Cortex of kidney (tissue), 1 donor: ENCODE measurements around the gene ADRA2B.

Source experiments
- DNase-seq: peaks from one replicate; lab custom pipeline; 2025; lab: John Stamatoyannopoulos, UW

Gene ADRA2B

DNA sequence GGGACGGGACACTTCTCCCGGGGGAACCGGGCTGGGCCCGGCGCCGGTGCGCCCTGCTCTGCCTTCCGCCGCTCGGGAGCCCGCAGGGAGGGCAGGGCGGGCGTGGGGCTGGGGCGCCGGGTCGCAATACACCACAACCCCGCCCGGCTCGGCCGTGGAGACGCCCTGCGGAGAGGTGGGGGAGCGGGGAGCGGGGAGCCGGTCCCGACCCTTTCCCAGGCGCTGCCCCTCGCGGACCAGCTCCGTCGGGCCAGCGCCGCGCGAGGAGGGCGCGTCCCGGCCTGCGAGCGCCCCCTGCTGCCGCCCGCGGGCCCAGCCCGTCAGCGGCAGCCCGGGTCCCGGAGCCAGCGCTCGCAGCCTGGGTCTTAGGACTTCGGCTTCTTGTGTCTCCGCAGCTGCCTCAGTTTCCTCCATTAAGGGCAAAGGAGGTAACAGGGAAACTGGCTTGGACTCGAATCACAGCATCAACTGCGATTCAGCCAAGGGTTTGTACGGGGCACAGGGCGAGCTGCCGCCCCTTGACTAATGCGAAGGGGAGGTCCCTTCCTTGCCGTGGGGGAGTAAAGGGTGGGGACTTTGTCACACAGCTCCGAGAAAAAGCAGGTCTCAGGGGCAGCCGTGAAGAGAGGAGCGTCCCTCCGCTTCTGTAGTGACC is 635 bp upstream of the ADRA2B start:
- no peak for DNase-seq

DNA sequence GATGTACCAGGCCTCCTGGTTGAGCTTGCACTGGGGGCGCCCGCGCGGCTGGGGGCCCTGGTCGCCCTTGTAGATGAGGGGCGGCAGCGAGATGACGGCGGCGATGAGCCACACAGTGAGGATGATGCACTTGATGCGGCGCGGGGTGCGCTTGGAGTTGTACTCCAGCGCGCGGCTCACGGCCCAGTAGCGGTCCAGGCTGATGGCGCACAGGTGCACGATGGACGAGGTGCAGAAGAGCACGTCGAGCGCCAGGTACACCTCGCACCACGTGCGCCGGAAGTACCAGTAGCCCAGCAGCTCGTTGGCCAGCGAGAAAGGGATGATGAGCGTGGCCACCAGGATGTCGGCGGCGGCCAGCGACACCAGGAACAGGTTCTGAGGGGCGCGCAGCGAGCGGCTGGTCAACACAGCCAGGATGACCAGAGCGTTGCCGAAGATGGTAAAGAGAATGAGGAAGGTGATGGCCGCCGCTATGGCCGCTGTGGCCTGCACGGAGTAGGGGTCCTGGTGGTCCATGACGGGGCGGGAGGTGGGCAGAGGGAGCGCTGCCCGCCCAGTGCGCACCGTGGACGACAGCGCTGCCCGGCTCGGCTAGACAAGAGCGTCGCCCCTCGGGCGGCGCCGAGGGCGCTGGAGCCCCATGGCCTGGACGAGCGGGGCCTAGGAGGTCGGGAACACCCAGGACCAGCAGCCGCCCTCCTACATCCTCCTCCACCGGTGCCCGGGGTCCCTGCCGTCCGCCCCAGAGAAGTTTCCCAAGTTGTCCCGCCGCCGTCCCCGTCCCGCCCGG is 544 bp downstream of the ADRA2B start:
- DNase-seq: no peak

DNA sequence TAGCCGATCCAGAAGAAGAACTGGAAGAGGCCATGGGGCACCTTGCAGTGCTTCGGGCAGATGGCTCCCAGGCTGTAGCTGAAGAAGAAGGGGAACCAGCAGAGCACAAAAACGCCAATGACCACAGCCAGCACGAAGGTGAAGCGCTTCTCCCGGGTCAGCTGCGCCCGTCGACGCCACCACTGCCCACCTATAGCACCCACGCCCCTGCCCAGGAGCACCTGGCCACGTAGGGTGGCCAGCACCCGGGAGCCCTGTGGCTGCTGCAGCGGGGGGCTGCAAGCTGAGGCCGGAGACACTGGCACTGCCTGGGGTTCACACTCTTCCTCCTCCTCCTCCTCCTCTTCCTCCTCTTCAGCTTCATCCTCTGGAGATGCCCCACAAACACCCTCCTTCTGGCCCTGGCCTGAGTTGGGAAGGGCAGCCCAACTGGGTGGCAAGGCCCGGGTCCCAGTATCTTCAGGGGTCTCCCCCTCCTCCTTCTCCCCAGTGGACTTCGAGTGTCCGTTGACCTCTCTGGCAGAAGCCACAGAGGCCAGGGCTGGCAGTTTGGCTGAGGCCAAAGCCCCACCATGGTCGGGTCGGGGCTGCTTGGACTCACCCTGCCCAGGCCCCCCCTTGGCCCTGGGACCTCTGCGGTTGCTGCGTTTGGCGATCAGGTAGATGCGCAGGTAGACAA is 1.3 kb downstream of the ADRA2B start:
- no peak for DNase-seq

- no peak for DNase-seq
Measured at GRCh38 chr2:96114546-96114902, 1.8 kb downstream of the ADRA2B start.

GRCh38 chr2:96113951-96114350 is 2.4 kb downstream of the ADRA2B start:
- DNase-seq: no peak

DNA sequence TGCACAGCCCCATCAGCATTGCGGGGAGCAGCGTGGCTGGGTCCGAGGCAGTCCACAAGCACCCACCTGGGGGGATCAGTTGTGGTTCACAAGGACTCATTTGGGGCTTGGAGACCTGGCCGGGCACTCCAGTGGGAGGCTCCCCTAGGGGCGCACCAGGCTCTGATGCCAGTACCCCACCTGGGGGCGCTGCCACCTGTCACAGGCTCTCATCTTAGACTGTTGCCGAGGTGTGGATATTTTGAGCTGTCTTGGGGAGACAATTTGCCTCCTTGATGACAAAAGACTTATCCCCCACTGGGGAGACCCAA is 3.0 kb downstream of the ADRA2B start:
- no peak for DNase-seq

- DNase-seq: no peak
Measured at GRCh38 chr2:96112501-96113366, 3.6 kb downstream of the ADRA2B start.

GRCh38 chr2:96111823-96112500 is 4.4 kb downstream of the ADRA2B start:
- DNase-seq: no peak

GRCh38 chr2:96111257-96111640 is 5.1 kb downstream of the ADRA2B start:
- no peak for DNase-seq

GRCh38 chr2:96110621-96111256 is 5.6 kb downstream of the ADRA2B start:
- no peak for DNase-seq

DNA sequence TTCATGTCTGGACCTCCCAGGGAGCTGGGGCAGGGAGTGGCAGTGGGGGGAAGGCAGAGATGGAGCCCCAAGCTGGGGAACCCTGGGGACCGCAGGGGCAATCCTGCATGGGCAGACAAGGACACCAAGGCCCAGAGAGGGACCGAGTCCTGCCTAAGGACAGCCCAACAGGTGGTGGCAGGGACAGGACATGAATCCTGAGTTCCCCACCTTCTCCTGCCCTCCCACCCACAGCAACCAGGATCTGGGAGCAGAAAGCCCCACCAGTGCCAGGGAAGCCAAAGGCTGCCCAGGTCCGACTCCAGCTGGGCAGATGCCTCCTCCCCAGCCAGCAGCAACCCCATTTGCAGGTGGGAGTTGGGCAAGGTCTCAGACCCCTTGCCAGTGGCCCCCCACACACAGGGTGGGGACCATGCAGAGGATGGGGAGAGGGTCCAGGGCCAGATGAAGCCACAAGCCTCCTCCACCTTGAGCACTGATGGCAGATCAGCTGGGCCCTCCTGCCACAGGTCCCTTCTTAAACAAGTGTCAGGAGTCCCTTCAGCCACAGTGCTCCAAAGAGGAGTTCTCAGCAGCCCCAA is 6.3 kb downstream of the ADRA2B start:
- no peak for DNase-seq

GRCh38 chr2:96109361-96109680 is 7.0 kb downstream of the ADRA2B start:
- no peak for DNase-seq

GRCh38 chr2:96108541-96109360 is 7.6 kb downstream of the ADRA2B start:
- DNase-seq: no peak

- DNase-seq: no peak
Measured at GRCh38 chr2:96108151-96108540, 8.2 kb downstream of the ADRA2B start.

GRCh38 chr2:96107708-96108065 is 8.7 kb downstream of the ADRA2B start:
- no peak for DNase-seq

DNA sequence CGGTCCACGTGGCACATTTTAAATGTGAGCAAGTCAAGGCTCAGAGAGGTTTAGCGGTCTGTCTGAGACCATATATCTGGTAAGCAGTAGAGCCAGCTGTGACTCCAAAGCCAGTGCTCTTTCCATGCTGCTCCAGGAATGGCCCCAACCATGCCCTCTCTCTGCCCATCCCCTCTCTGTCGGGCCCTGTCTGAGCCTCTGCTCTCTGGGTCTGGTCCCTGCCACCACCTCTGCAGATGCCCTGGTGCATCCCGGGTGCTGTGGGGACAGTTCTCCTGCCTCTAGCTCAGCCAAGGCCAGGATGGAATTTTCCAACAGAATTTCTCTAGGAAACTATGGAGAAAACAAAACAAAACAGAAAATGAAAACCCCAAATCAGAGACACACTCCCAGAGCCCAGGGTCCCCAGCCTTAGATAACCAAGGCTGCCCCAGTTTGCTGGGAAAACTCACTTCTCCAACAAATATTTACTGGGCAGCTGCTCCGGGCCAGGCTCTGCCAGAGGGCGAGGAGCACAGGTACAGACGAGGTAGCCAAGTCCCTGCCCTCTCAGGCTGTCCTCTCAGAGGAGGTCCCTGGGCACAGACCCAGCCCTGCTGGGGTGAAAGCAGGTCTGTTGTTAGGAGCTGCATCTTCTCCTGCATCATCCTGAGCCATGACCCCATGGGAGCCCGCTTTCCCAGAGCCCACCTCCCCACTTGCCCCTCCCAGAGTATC is 9.2 kb downstream of the ADRA2B start:
- no peak for DNase-seq

- DNase-seq: no peak
Measured at GRCh38 chr2:96105994-96106715, 10.2 kb downstream of the ADRA2B start.

- no peak for DNase-seq
Measured at GRCh38 chr2:96105152-96105915, 11.0 kb downstream of the ADRA2B start.
